RWPE1 (cell line): Measurements from ENCODE around the gene C17orf100.

ENCODE experiments used
- CTCF ChIA-PET: fragments of 350-600 bp; sonication (Branson Sonifier 250); formaldehyde crosslinking; extraction: SDS; loops from one replicate; lab custom pipeline; 2021; lab: Yijun Ruan, JAX
- POLR2A ChIA-PET: fragments of 400-600 bp; formaldehyde crosslinking; extraction: SDS; loops from one replicate; lab custom pipeline; 2020; ENCODE audit warnings: antibody characterized with exemption; ENCODE audit not compliant: low non-redundant PET; lab: Yijun Ruan, JAX
- DNase-seq: peaks from one replicate; pipeline ENCODE4 v3.0.0; 2012; ENCODE audit warnings: low spot score
- H3K27ac ChIP-seq: fragments of 450-650 bp; 2 replicates; pipeline ENCODE4 v1.5.1; 2017
- TF ChIP-seq, protein P1 (sequence below): fragments of 450-650 bp; conservative IDR thresholded peaks from 2 replicates; pipeline ENCODE4 v1.5.1; 2017; ENCODE audit warnings: low read depth, mild to moderate bottlenecking

The C17orf100 gene

DNA sequence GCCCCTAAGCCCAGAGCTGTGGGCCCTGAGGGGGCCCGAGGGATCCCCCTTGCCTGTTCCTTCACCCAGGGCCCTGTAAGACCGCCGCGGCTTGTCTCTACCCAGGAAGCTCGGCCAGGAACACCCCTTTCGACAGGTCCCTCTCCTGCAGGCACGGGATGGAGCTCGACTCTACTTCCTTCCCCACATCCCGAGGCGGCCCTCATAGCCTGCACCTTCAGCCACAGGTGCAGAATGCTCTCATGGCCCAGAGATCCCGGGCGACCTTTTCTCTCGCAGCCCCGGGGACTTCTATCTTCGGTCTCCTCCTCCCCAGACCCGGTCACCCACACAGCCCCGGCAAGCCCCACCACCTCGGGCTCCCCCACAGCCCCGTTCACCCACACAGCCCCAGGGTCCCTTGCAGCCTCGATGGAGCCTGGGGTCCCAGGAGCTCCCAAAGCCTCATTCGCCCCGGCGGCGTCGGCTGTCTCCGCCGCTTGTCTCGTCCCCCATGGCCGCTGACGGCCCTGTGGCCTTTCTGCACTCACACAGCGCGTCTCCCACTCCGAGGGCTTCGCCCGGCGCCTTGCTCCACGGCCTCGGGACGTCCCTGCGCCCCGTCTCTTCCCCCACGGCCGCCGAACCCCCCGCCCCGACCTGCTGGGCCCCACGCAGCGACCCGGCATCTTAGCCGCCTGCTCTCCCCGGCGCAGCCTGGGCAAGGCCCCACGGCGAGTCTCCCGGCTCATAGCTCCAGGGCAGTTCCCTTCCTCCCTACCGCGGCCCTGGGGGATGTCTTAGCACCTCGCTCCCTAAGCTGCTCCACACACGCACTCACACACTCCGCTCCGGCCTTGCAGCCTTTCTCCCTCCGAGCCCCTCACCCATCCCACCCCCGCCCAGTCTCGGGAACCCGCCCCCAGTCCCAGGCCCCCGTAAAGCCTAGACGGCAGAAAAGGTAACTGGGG lies 11.7 kb upstream of the C17orf100 start:
- peak; percentile 25 for DNase-seq
- H3K27ac ChIP-seq: peak overlapping the region; percentile 96
- CTCF ChIA-PET: interaction anchor here (0.5 kb wide), 1 partner anchor 141 kb away, joined by 4 read pairs; no protein-coding TSS in a partner anchor
- POLR2A ChIA-PET: no interaction called here
- TF ChIP-seq, protein P1, sequence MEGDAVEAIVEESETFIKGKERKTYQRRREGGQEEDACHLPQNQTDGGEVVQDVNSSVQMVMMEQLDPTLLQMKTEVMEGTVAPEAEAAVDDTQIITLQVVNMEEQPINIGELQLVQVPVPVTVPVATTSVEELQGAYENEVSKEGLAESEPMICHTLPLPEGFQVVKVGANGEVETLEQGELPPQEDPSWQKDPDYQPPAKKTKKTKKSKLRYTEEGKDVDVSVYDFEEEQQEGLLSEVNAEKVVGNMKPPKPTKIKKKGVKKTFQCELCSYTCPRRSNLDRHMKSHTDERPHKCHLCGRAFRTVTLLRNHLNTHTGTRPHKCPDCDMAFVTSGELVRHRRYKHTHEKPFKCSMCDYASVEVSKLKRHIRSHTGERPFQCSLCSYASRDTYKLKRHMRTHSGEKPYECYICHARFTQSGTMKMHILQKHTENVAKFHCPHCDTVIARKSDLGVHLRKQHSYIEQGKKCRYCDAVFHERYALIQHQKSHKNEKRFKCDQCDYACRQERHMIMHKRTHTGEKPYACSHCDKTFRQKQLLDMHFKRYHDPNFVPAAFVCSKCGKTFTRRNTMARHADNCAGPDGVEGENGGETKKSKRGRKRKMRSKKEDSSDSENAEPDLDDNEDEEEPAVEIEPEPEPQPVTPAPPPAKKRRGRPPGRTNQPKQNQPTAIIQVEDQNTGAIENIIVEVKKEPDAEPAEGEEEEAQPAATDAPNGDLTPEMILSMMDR: no peak

DNA sequence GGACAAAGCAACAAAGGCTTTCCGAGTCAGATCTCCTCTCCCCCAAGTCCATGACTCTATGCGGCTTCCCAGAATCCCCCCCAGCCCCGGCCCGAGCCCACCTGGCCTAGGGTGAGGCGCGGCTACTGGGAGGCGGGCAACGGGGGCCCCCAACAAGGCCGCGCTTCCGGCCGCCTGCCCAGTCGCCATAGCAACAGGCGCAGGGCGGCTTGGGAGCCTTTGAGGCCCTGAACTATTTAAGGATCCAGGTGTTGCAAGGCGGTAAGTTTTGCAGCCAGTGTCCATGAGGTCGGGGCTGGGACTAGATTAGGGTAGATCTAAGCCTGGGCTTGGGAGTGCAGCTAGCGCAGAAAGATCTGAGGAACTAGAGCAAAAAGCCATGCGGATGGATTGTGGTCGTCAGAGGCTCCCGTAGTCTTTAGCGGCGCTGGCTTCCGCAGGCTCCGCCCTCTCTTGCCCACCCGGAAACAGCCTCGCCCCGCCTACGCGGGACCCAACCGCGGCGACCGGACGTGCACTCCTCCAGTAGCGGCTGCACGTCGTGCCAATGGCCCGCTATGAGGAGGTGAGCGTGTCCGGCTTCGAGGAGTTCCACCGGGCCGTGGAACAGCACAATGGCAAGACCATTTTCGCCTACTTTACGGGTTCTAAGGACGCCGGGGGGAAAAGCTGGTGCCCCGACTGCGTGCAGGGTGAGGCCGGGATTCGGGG lies 10.9 kb upstream of the C17orf100 start, which contains the start of the genes KIAA0753 and TXNDC17:
Gene KIAA0753 (minus strand): TSS at position 176 of the 711 bp plus-strand sequence. CDS start 5,608 bp downstream, outside the sequence.
Gene TXNDC17 (plus strand): TSS at position 525 of the 711 bp plus-strand sequence. CDS start 23 bp downstream, at position 548.
- ChIA-PET CTCF (no interaction called here), POLR2A (no interaction called here)
- TF ChIP-seq, protein P1: no peak
- H3K27ac ChIP-seq: peak within 1 kb of the TSS; percentile 96
- DNase-seq: peak; percentile 81

DNA sequence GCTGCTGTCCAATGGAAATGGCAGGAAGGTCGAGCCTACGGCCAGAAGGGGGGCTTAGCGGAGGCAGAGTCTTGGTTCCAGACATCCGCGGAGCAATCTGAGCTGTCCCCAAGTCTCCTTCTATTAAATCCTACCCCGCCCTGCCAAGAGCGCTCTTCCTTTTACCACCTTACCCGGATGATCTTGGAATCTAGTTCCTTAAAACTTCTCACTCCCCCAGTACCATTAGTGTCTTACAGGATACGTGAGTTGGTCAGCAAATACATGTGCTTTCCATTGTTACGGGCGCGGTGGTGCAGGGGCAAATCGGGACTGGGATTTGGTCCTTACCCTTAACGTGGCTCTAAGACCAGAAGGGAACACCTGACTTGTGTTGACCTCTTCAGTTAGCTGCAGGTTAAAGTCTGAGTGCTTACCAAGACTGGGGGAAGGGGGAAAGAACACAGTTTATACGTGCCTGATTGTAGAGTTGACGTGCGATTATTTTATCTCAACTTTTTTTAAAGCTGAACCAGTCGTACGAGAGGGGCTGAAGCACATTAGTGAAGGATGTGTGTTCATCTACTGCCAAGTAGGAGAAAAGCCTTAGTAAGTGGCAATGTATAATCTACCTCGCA lies 10.2 kb upstream of the C17orf100 start:
- peak; percentile 26 for DNase-seq
- H3K27ac ChIP-seq: peak overlapping the region; percentile 96
- POLR2A ChIA-PET: no interaction called here
- TF ChIP-seq, protein P1: no peak
- CTCF ChIA-PET: no interaction called here

DNA sequence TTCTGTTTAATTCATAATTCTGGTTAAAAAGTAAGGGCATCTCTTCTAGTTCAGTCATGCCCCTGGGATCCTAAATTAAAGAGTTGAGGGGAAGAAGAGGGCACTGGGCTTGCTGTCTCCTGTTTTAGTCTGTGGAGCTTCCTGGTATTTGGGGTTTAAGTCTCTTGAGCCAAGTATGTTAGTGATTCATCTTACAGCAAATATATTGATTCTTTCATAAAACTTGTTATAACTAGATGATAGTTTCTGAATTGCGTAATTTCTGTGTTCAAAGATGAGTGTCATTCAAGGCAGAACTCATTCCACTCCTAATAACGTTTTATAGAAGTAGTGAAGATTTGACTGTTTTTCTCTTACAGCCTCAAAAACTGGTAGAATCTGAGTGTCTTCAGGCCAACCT lies 9.0 kb upstream of the C17orf100 start:
- H3K27ac ChIP-seq: no peak overlapping the region
- TF ChIP-seq, protein P1: no peak
- ChIA-PET POLR2A (no interaction called here), CTCF (interaction anchor here (1.2 kb wide), 1 partner anchor 88 kb away, joined by 3 read pairs; no protein-coding TSS in a partner anchor)
- peak; percentile 62 for DNase-seq

DNA sequence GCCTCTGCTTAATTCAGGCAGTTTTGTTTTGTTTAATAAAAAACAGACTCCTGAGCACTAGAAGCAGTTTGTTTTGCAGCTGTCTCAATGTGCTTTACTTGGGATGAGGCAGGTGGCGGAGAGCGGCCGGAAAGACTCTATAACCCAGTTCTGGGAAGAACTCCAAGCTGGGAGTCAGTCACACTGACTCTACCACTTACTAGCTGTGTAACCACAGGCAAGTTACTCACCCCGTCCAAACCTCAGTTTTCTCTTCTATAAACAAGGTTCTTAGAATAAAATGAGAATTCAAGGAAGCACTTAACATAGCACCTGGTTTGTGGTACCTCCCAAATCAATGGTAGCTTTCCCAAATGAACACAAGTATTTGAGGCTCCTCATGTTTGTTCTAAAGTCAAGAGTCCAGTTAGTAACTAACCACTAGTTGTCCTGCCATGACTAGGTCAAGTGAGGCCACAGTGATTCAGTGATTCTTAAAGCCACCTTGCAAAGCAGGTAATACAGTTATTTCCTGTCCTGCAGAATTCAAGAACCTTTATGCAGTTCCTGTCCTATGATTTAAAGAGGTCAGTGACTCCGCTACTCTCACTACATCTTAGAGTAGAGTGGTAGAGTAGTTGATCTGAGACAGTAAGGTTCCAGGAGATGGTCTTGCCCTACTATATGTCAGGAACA lies 8.0 kb upstream of the C17orf100 start:
- POLR2A ChIA-PET: no interaction called here
- TF ChIP-seq, protein P1: no peak
- no peak overlapping the region; the same call in 1 of the 2 replicates for H3K27ac ChIP-seq
- DNase-seq: peak; percentile 48
- CTCF ChIA-PET: no interaction called here
